Calu3 (cell line): Measurements from ENCODE around the gene KIRREL3. TPM values are rescaled to one million over a fixed set of nuclear protein-coding genes. Genes with fewer than 3 reads are reported as not detected.

Experiments
- BruUV-seq: library from RNA; stranded (reverse); fragments of 400-500 nt; replicated peaks from 2 replicates; lab custom pipeline; 2021; lab: Mats Ljungman, UMichigan
- CTCF ChIA-PET: fragments of 300-600 bp; sonication (Branson Sonifier 250); formaldehyde crosslinking; loops from one replicate; lab custom pipeline; 2022; ENCODE audit warnings: antibody characterized with exemption; lab: Charles Lee
- DNase-seq: peaks from one replicate; pipeline ENCODE4 v3.0.0; 2022
- H3K27ac Mint-ChIP-seq: one replicate; pipeline ENCODE4 v1.8.0; 2022; ENCODE audit warnings: mixed read lengths; ENCODE audit not compliant: unreplicated experiment
- H3K27me3 Mint-ChIP-seq: one replicate; pipeline ENCODE4 v1.8.0; 2022; ENCODE audit warnings: mixed read lengths; ENCODE audit not compliant: unreplicated experiment
- H3K36me3 Mint-ChIP-seq: one replicate; pipeline ENCODE4 v1.8.0; 2022; ENCODE audit warnings: mild to moderate bottlenecking, moderate library complexity, mixed read lengths; ENCODE audit not compliant: insufficient read depth, unreplicated experiment
- H3K4me1 Mint-ChIP-seq: one replicate; pipeline ENCODE4 v1.8.0; 2022; ENCODE audit warnings: mild to moderate bottlenecking, low read depth, mixed read lengths; ENCODE audit not compliant: unreplicated experiment
- H3K4me3 Mint-ChIP-seq: one replicate; pipeline ENCODE4 v1.8.0; 2022; ENCODE audit warnings: mild to moderate bottlenecking, low read depth, moderate library complexity, mixed read lengths; ENCODE audit not compliant: unreplicated experiment
- H3K9me3 Mint-ChIP-seq: one replicate; pipeline ENCODE4 v1.8.0; 2022; ENCODE audit warnings: low read depth, mixed read lengths; ENCODE audit not compliant: unreplicated experiment
- intact Hi-C: fragments of 100-400 bp; cut with micrococcal nuclease; formaldehyde crosslinking; loops from one replicate; pipeline ENCODE4 v1.10.0; 2022; ENCODE audit not compliant: unreplicated experiment
- total RNA-seq: library from RNA; stranded (reverse); gene quantifications from 2 replicates; pipeline ENCODE4 v1.2.3, GENCODE V29; 2022
- TF ChIP-seq, protein P1 (sequence below): fragments of 200-600 bp; IDR thresholded peaks from one replicate; pipeline ENCODE4 v1.8.0; 2022; ENCODE audit warnings: antibody characterized with exemption; ENCODE audit not compliant: unreplicated experiment

Gene KIRREL3
- total RNA-seq, 1 experiment from 2014 or later, result 0.26 TPM

- no peak for DNase-seq
- H3K27me3 Mint-ChIP-seq, result no peaks in the 10 kb centered on the region
- no TSS peak for BruUV-seq
- no peaks in the 10 kb centered on the region for H3K9me3 Mint-ChIP-seq
- CTCF ChIA-PET, result no interaction called here
- no peak overlapping the region for H3K27ac Mint-ChIP-seq
- intact Hi-C loops, result no loop called here
- H3K4me1 Mint-ChIP-seq, result no peaks in the 10 kb centered on the region
- H3K36me3 Mint-ChIP-seq, result no peaks in the 10 kb centered on the region
- no peak overlapping the region for H3K4me3 Mint-ChIP-seq
- TF ChIP-seq, protein P1, sequence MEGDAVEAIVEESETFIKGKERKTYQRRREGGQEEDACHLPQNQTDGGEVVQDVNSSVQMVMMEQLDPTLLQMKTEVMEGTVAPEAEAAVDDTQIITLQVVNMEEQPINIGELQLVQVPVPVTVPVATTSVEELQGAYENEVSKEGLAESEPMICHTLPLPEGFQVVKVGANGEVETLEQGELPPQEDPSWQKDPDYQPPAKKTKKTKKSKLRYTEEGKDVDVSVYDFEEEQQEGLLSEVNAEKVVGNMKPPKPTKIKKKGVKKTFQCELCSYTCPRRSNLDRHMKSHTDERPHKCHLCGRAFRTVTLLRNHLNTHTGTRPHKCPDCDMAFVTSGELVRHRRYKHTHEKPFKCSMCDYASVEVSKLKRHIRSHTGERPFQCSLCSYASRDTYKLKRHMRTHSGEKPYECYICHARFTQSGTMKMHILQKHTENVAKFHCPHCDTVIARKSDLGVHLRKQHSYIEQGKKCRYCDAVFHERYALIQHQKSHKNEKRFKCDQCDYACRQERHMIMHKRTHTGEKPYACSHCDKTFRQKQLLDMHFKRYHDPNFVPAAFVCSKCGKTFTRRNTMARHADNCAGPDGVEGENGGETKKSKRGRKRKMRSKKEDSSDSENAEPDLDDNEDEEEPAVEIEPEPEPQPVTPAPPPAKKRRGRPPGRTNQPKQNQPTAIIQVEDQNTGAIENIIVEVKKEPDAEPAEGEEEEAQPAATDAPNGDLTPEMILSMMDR, result no peak
Measured at GRCh38 chr11:126880872-126881271, 119.7 kb downstream of the KIRREL3 start.

GRCh38 chr11:126879516-126879915 lies 121.1 kb downstream of the KIRREL3 start:
- no peak overlapping the region for H3K27ac Mint-ChIP-seq
- no peaks in the 10 kb centered on the region for H3K4me1 Mint-ChIP-seq
- CTCF ChIA-PET, result no interaction called here
- H3K9me3 Mint-ChIP-seq, result no peaks in the 10 kb centered on the region
- no peak overlapping the region for H3K4me3 Mint-ChIP-seq
- no peaks in the 10 kb centered on the region for H3K36me3 Mint-ChIP-seq
- no peak for DNase-seq
- TF ChIP-seq, protein P1, result no peak
- H3K27me3 Mint-ChIP-seq, result no peaks in the 10 kb centered on the region
- intact Hi-C loops, result no loop called here
- BruUV-seq, result no TSS peak

GRCh38 chr11:126878913-126879482 lies 121.6 kb downstream of the KIRREL3 start:
- Mint-ChIP-seq H3K9me3 (no peaks in the 10 kb centered on the region), H3K4me3 (no peak overlapping the region), H3K27me3 (no peaks in the 10 kb centered on the region), H3K4me1 (no peaks in the 10 kb centered on the region), H3K36me3 (no peaks in the 10 kb centered on the region), H3K27ac (no peak overlapping the region)
- intact Hi-C loops, result no loop called here
- CTCF ChIA-PET, result interaction anchor here (0.6 kb wide), 1 partner anchor 22 kb away, joined by 3 read pairs; no protein-coding TSS in a partner anchor
- BruUV-seq, result no TSS peak
- DNase-seq, result no peak
- TF ChIP-seq, protein P1, result no peak

DNA sequence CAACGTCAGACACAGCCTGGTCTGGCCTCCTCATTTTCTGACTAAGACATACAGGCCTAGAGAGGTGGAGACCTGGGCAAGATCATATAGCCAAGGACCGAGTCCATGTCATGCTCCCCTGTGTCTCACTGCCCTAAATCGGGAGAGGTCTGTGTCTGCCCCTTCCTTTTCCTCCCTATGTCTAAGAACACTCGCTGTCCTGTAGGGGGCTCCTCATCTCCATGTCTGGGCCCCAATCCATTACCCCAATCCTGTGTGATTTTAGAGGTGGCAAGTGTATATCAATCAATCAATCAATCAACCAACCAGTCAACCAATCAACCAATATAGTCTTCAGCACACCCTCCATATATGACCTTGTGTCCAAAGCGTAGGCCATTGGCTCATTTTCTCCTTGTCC lies 125.7 kb downstream of the KIRREL3 start:
- TF ChIP-seq, protein P1, result no peak
- no peaks in the 10 kb centered on the region for H3K9me3 Mint-ChIP-seq
- no peak for DNase-seq
- peaks cover 17% of the 10 kb centered on the region for H3K4me1 Mint-ChIP-seq
- no peaks in the 10 kb centered on the region for H3K36me3 Mint-ChIP-seq
- no peak overlapping the region for H3K27ac Mint-ChIP-seq
- no peaks in the 10 kb centered on the region for H3K27me3 Mint-ChIP-seq
- intact Hi-C loops, result loop anchor here (5.0 kb wide), 1 partner anchor 87 kb away; no protein-coding TSS in a partner anchor
- CTCF ChIA-PET, result interaction anchor here (0.6 kb wide), 1 partner anchor 394 kb away, joined by 3 read pairs; no protein-coding TSS in a partner anchor
- no TSS peak for BruUV-seq
- no peak overlapping the region for H3K4me3 Mint-ChIP-seq
